Measurements from ENCODE around the gene SMS.

- TF ChIP-seq CTCF (IDR thresholded peaks at IDR 0.05): no peak
- no peak for TF ChIP-seq POLR2A (IDR thresholded peaks at IDR 0.05)
Measured at GRCh38 chrX:22033818-22034217, 93.3 kb downstream of the SMS start.

All from heart left ventricle (tissue), 13 donors.